Hepatocyte (in vitro differentiated cells): ENCODE measurements around the gene WNT4. TPM values are rescaled to one million over a fixed set of nuclear protein-coding genes. Genes with fewer than 3 reads are reported as not detected.

Experiments
- DNase-seq: peaks from one replicate; pipeline ENCODE4 v3.0.0-alpha.2; 2016; ENCODE audit warnings: low spot score
- H2AFZ ChIP-seq: fragments of 200-600 bp; sonication (generic); 2 replicates; pipeline ENCODE4 v1.6.0; 2016; ENCODE audit warnings: antibody characterized with exemption, mild to moderate bottlenecking
- H3K27ac ChIP-seq: fragments of 200-600 bp; sonication (generic); 2 replicates; pipeline ENCODE4 v1.5.1; 2016; ENCODE audit warnings: mild to moderate bottlenecking
- H3K27me3 ChIP-seq: fragments of 200-600 bp; sonication (generic); 2 replicates; pipeline ENCODE4 v1.6.1; 2016
- H3K36me3 ChIP-seq: fragments of 200-600 bp; sonication (generic); replicated peaks from 2 replicates; pipeline ENCODE4 v1.5.1; 2016; ENCODE audit warnings: low read depth; ENCODE audit not compliant: insufficient read depth
- H3K4me1 ChIP-seq: fragments of 200-600 bp; sonication (generic); 2 replicates; pipeline ENCODE4 v1.5.1; 2016; ENCODE audit warnings: mild to moderate bottlenecking, moderate library complexity; ENCODE audit not compliant: insufficient read depth
- H3K4me2 ChIP-seq: fragments of 200-600 bp; sonication (generic); 2 replicates; pipeline ENCODE4 v1.6.0; 2016
- H3K4me3 ChIP-seq: fragments of 200-600 bp; sonication (generic); 2 replicates; pipeline ENCODE4 v1.5.1; 2016; ENCODE audit warnings: mild to moderate bottlenecking
- H3K79me2 ChIP-seq: fragments of 200-600 bp; sonication (generic); 2 replicates; pipeline ENCODE4 v1.6.0; 2017; ENCODE audit warnings: mild to moderate bottlenecking
- H3K9me2 ChIP-seq: fragments of 200-600 bp; sonication (generic); replicated peaks from 2 replicates; pipeline ENCODE4 v1.6.0; 2017; ENCODE audit warnings: mild to moderate bottlenecking; ENCODE audit not compliant: insufficient read depth
- H3K9me3 ChIP-seq: fragments of 200-600 bp; sonication (generic); 2 replicates; pipeline ENCODE4 v1.5.1; 2016; ENCODE audit warnings: low read depth, mild to moderate bottlenecking
- H4K20me1 ChIP-seq: fragments of 200-600 bp; sonication (generic); 2 replicates; pipeline ENCODE4 v1.6.0; 2016; ENCODE audit warnings: mild to moderate bottlenecking; ENCODE audit not compliant: insufficient read depth, poor library complexity, severe bottlenecking
- EZH2 ChIP-seq: fragments of 200-600 bp; sonication (generic); IDR thresholded peaks from 2 replicates; pipeline ENCODE4 v1.6.1; 2016; ENCODE audit warnings: antibody characterized with exemption, mild to moderate bottlenecking, borderline replicate concordance
- EZH2phosphoT487 ChIP-seq: fragments of 200-600 bp; sonication (generic); IDR thresholded peaks from one replicate; pipeline ENCODE4 v1.6.1; 2018; ENCODE audit warnings: antibody characterized with exemption, mild to moderate bottlenecking, low read depth, moderate library complexity; ENCODE audit not compliant: unreplicated experiment, severe bottlenecking
- WGBS: methylation state at CpG from one replicate; pipeline ENCODE4 v1.1.6; 2016; ENCODE audit warnings: low lambda C conversion rate; ENCODE audit errors: missing lambda C conversion rate; 5-methylcytosine and 5-hydroxymethylcytosine counted together
- polyA plus RNA-seq: library from polyadenylated mRNA; unstranded; fragments of >200 nt; fragmentation: Nextera tagmentation; extraction: Ambion mirVana; gene quantifications from 2 replicates; pipeline ENCODE4 v1.2.1, GENCODE V29; 2016
- total RNA-seq: library from RNA; depleted of rRNA; stranded (reverse); fragments of >200 nt; gene quantifications from 2 replicates; pipeline ENCODE4 v1.2.3, GENCODE V29; 2014
- TF ChIP-seq, protein P1 (sequence below): fragments of 200-600 bp; sonication (generic); IDR thresholded peaks from 2 replicates; pipeline ENCODE4 v1.5.1; 2016; ENCODE audit warnings: antibody characterized with exemption, mild to moderate bottlenecking; ENCODE audit not compliant: poor library complexity

The WNT4 gene
- total and polyA plus RNA-seq, 2 experiments from 2014 or later: 1.7 to 5.1 TPM

DNA sequence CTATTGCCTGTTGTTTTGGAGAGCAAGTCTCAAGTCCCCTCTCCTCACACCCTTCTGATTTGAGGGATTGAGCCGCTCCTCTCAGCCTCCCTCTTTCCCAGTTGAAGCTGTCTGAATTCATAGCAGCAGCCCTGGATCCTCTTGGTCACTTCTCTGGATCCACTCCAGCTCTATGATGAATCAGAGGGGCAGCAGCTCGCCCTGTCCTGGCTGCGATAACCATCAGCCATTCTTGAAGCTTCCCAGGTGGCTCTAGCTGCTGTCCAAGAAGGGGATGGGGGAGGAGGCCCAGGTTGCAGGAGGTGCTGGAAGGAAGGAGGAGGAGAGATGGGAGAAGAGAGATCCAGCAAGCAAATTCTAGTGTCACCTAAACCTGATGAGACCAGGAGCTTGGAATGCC lies 31.3 kb downstream of the WNT4 start:
- Histone ChIP-seq H3K4me2 (no peak overlapping the region), H3K4me3 (no peak overlapping the region), H3K36me3 (no peaks in the 10 kb centered on the region), H3K27ac (no peak overlapping the region), H2AFZ (no peak overlapping the region), H3K9me3 (no peaks in the 10 kb centered on the region), H3K9me2 (no peaks in the 10 kb centered on the region), H3K4me1 (peaks cover 26% of the 10 kb centered on the region), H3K79me2 (peaks cover 50% of the 10 kb centered on the region), H4K20me1 (peaks cover 40% of the 10 kb centered on the region), H3K27me3 (no peaks in the 10 kb centered on the region)
- TF ChIP-seq, protein P1, sequence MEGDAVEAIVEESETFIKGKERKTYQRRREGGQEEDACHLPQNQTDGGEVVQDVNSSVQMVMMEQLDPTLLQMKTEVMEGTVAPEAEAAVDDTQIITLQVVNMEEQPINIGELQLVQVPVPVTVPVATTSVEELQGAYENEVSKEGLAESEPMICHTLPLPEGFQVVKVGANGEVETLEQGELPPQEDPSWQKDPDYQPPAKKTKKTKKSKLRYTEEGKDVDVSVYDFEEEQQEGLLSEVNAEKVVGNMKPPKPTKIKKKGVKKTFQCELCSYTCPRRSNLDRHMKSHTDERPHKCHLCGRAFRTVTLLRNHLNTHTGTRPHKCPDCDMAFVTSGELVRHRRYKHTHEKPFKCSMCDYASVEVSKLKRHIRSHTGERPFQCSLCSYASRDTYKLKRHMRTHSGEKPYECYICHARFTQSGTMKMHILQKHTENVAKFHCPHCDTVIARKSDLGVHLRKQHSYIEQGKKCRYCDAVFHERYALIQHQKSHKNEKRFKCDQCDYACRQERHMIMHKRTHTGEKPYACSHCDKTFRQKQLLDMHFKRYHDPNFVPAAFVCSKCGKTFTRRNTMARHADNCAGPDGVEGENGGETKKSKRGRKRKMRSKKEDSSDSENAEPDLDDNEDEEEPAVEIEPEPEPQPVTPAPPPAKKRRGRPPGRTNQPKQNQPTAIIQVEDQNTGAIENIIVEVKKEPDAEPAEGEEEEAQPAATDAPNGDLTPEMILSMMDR: no peak
- TF ChIP-seq EZH2phosphoT487: no peak
- TF ChIP-seq EZH2: no peak
- 76% methylated on average over 3 of the region's 3 CpGs for WGBS
- no peak for DNase-seq

DNA sequence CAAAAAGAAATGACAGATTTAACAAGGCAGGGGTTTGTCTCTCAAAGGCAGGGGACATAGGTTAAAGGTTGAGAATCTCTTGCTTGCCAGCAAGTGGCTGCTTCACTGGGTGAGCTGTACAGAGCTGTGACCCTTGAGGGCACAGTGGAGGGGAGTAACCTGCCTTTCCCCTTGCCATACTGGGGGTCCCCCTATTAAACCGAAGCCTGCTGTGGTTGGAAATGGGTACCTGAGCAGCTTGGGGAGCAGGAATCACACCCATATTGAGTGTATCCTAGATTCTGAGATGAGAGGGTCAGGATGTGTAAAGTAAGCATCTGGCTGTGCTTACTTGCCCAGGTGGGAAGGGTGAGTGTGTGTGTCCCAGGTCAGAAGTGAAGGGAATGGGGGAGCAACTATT lies 31.8 kb downstream of the WNT4 start:
- H3K79me2 ChIP-seq: peaks cover 54% of the 10 kb centered on the region
- H3K36me3 ChIP-seq: no peaks in the 10 kb centered on the region
- no peak overlapping the region for H3K4me2 ChIP-seq
- H3K27ac ChIP-seq: no peak overlapping the region
- DNase-seq: no peak
- H2AFZ ChIP-seq: no peak overlapping the region
- no peaks in the 10 kb centered on the region for H3K27me3 ChIP-seq
- H3K4me1 ChIP-seq: peaks cover 26% of the 10 kb centered on the region
- peaks cover 45% of the 10 kb centered on the region for H4K20me1 ChIP-seq
- TF ChIP-seq EZH2phosphoT487 (no peak), EZH2 (no peak)
- TF ChIP-seq, protein P1: no peak
- 89% methylated on average over 1 of the region's 1 CpG for WGBS
- H3K9me3 ChIP-seq: no peaks in the 10 kb centered on the region
- H3K9me2 ChIP-seq: no peaks in the 10 kb centered on the region
- H3K4me3 ChIP-seq: no peak overlapping the region

DNA sequence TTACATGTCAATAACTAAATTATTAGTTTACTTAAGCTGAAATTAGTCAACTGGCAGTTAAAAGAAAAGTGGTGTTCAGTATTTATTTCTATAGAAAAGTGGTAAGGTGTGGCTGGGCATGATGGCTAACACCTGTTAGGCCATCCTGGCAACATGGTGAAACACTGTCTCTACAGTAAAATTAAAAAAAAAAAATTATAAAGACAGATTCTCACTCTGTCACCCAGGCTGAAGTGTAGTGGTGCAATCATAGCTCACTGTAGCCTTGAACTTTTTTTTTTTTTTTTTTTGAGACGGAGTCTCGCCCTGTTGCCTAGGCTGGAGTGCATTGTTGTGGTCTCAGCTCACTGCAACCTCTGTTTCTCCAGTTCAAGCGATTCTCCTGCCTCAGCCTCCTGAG lies 32.9 kb downstream of the WNT4 start:
- Histone ChIP-seq H3K4me1 (peaks cover 25% of the 10 kb centered on the region), H3K27me3 (no peaks in the 10 kb centered on the region), H3K9me3 (no peaks in the 10 kb centered on the region), H3K27ac (no peak overlapping the region), H2AFZ (no peak overlapping the region), H3K36me3 (no peaks in the 10 kb centered on the region), H4K20me1 (peaks cover 46% of the 10 kb centered on the region), H3K4me2 (no peak overlapping the region), H3K4me3 (no peak overlapping the region), H3K79me2 (peaks cover 60% of the 10 kb centered on the region), H3K9me2 (no peaks in the 10 kb centered on the region)
- no peak for TF ChIP-seq EZH2phosphoT487
- TF ChIP-seq, protein P1: no peak
- no peak for TF ChIP-seq EZH2
- DNase-seq: no peak
- 91% methylated on average over 3 of the region's 3 CpGs for WGBS
